Measurements from ENCODE around the gene NUP93.
A peak's percentile ranks its signal among the peaks of the same experiment; 100 is the strongest.

The NUP93 gene

GRCh38 chr16:56765949-56766348 lies 36.0 kb downstream of the NUP93 start:
- intact Hi-C loops (cut with micrococcal nuclease): no loop called here
- peaks cover 25% of the 10 kb centered on the region for H3K4me1 Mint-ChIP-seq (ENCODE audit: low read depth)
- H3K27ac Mint-ChIP-seq: no peak overlapping the region
- H3K4me3 Mint-ChIP-seq: no peak overlapping the region
- H3K36me3 Mint-ChIP-seq (ENCODE audit: low read depth): peaks cover 17% of the 10 kb centered on the region
- H3K27me3 Mint-ChIP-seq: no peaks in the 10 kb centered on the region
- no peaks in the 10 kb centered on the region for H3K9me3 Mint-ChIP-seq

DNA sequence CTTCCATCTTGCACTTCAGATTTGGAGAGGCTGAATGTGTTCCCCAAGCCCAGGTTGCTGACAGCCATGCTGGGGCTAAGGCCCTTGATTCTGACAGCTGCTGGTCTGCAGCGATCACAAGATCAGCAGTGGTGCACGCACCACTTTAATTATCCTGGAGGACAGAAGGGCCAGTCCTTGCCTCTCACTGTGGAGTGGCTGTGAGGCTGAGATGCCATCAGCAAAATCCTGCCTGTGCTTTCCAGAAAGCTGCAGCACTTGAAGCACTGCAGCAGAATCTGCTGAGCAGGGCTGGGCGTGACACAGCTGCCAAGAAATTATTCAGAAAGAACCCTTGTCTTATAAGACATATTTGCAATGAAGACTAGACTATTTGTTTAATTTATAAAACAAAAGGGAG lies 37.1 kb downstream of the NUP93 start:
- Mint-ChIP-seq H3K4me1 (ENCODE audit: low read depth) (peaks cover 30% of the 10 kb centered on the region), H3K36me3 (ENCODE audit: low read depth) (peaks cover 13% of the 10 kb centered on the region), H3K4me3 (no peak overlapping the region), H3K27me3 (no peaks in the 10 kb centered on the region), H3K9me3 (no peaks in the 10 kb centered on the region), H3K27ac (peak overlapping the region; percentile 48)
- intact Hi-C loops (cut with micrococcal nuclease): no loop called here

- Mint-ChIP-seq H3K27me3 (no peaks in the 10 kb centered on the region), H3K27ac (no peak overlapping the region), H3K36me3 (ENCODE audit: low read depth) (peaks cover 9% of the 10 kb centered on the region), H3K9me3 (no peaks in the 10 kb centered on the region), H3K4me1 (ENCODE audit: low read depth) (peaks cover 27% of the 10 kb centered on the region), H3K4me3 (no peak overlapping the region)
- intact Hi-C loops (cut with micrococcal nuclease): no loop called here
Observed at GRCh38 chr16:56769677-56770076, 39.7 kb downstream of the NUP93 start.

DNA sequence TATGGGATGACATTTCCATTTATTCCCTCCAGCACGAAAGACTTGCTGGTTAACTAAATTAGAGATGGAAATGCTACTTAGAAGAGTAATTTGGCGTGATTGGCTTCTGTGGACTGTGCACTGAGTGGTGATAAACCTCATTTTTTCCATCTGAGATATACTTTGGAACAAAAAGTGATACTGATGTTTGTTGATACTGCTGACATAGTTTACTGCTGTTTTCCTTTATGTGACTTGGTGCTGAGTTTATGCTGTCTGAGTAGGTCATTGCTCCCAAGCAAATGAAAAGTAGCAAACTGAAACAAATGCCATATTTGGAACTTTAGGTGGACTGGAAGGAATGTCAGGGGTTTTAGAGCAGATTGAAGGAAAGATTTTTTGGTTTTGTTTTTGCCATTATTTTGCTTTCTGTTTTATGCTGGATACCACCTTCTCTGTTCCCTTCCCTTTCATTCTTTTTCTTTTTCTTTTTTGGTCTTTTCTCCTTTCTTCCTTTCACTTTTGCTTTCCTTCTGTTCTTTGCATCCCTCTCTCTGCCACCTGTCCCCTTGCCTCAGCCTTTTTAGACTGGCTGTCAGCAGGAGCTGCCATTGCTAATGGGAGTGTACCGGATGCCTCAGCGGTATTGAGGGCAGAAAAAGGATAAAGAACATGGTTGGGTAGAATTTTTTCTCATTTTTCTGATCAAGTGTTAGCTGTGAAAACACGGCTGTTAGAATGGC lies 41.8 kb downstream of the NUP93 start:
- intact Hi-C loops (cut with micrococcal nuclease): no loop called here
- Mint-ChIP-seq H3K4me3 (no peak overlapping the region), H3K4me1 (ENCODE audit: low read depth) (peaks cover 28% of the 10 kb centered on the region), H3K27me3 (no peaks in the 10 kb centered on the region), H3K27ac (no peak overlapping the region), H3K9me3 (no peaks in the 10 kb centered on the region), H3K36me3 (ENCODE audit: low read depth) (peaks cover 8% of the 10 kb centered on the region)

DNA sequence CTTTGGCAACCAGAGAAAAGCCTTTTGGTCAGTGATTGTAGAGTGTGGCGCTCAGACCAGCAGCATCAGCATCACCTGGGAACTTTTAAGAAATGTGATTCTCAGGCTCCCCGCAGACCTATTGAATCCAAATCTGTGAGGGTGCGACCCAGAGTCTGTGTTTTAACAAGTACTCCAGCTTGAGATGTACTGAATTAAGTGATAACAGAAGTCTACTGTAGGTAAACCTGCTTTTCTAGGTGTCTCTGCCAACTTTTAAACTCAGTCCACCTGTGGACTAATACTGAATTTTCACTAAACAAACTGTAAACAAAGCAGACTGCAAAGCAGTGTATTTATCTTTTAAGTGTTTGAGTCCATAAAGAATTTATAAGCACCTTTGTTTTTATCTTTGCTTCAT lies 43.6 kb downstream of the NUP93 start:
- Mint-ChIP-seq H3K9me3 (no peaks in the 10 kb centered on the region), H3K36me3 (ENCODE audit: low read depth) (peaks cover 15% of the 10 kb centered on the region), H3K4me1 (ENCODE audit: low read depth) (peaks cover 32% of the 10 kb centered on the region), H3K27ac (no peak overlapping the region), H3K27me3 (no peaks in the 10 kb centered on the region), H3K4me3 (no peak overlapping the region)
- intact Hi-C loops (cut with micrococcal nuclease): no loop called here

GRCh38 chr16:56774016-56774680 lies 44.2 kb downstream of the NUP93 start:
- Mint-ChIP-seq H3K36me3 (ENCODE audit: low read depth) (peaks cover 16% of the 10 kb centered on the region), H3K4me3 (no peak overlapping the region), H3K27me3 (no peaks in the 10 kb centered on the region), H3K27ac (no peak overlapping the region), H3K4me1 (ENCODE audit: low read depth) (peaks cover 32% of the 10 kb centered on the region), H3K9me3 (no peaks in the 10 kb centered on the region)
- intact Hi-C loops (cut with micrococcal nuclease): no loop called here

GRCh38 chr16:56775162-56775561 lies 45.2 kb downstream of the NUP93 start:
- intact Hi-C loops (cut with micrococcal nuclease): no loop called here
- peaks cover 32% of the 10 kb centered on the region for H3K4me1 Mint-ChIP-seq (ENCODE audit: low read depth)
- H3K9me3 Mint-ChIP-seq: no peaks in the 10 kb centered on the region
- no peak overlapping the region for H3K4me3 Mint-ChIP-seq
- no peaks in the 10 kb centered on the region for H3K27me3 Mint-ChIP-seq
- H3K36me3 Mint-ChIP-seq (ENCODE audit: low read depth): peaks cover 16% of the 10 kb centered on the region
- no peak overlapping the region for H3K27ac Mint-ChIP-seq

DNA sequence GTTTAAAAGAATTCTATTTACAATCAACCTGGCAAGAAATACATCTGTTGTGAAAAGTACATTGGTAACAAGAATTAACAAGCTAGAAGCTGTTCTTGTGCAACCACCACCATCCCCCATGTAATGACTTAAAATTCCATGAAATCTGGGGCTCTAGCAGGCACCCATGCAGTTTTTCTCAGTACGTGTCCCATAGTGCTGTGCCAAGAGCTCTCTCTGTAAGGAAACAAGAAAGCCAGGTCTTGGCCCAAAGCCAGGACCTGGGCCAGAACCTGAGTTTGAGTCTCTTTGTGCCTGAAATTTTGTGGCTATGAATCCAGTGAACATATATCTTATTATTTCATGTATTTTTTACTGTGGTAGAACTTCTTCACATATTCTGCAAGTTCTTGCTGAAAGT lies 46.6 kb downstream of the NUP93 start:
- Mint-ChIP-seq H3K36me3 (ENCODE audit: low read depth) (peaks cover 16% of the 10 kb centered on the region), H3K9me3 (no peaks in the 10 kb centered on the region), H3K27ac (no peak overlapping the region), H3K4me3 (no peak overlapping the region), H3K27me3 (no peaks in the 10 kb centered on the region), H3K4me1 (ENCODE audit: low read depth) (peaks cover 37% of the 10 kb centered on the region)
- intact Hi-C loops (cut with micrococcal nuclease): no loop called here

- H3K27me3 Mint-ChIP-seq: no peaks in the 10 kb centered on the region
- peaks cover 16% of the 10 kb centered on the region for H3K36me3 Mint-ChIP-seq (ENCODE audit: low read depth)
- no peak overlapping the region for H3K27ac Mint-ChIP-seq
- peaks cover 32% of the 10 kb centered on the region for H3K4me1 Mint-ChIP-seq (ENCODE audit: low read depth)
- H3K9me3 Mint-ChIP-seq: no peaks in the 10 kb centered on the region
- H3K4me3 Mint-ChIP-seq: no peak overlapping the region
- intact Hi-C loops (cut with micrococcal nuclease): no loop called here
Observed at GRCh38 chr16:56777001-56777400, 47.1 kb downstream of the NUP93 start.

DNA sequence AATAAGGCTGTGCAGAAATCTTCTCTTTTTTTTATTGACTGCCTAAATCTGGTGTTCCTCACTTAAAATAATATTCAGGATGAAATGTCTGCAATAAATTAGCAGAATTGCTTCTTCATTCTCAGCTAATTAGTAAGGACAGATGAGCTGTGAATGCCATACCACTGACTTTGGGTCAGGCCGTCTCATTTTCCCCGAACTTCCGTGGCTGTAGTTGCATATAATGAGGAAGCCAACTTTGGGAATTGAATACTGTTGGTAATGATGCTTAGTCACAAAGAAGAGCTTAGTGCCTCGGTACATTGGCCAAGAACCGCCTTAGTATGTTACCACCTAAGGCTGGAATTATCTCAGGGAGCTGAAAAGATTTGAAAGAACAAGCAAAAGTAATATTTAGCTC lies 47.6 kb downstream of the NUP93 start:
- no peak overlapping the region for H3K27ac Mint-ChIP-seq
- H3K4me3 Mint-ChIP-seq: no peak overlapping the region
- H3K9me3 Mint-ChIP-seq: no peaks in the 10 kb centered on the region
- intact Hi-C loops (cut with micrococcal nuclease): no loop called here
- H3K4me1 Mint-ChIP-seq (ENCODE audit: low read depth): peaks cover 29% of the 10 kb centered on the region
- no peaks in the 10 kb centered on the region for H3K27me3 Mint-ChIP-seq
- peaks cover 15% of the 10 kb centered on the region for H3K36me3 Mint-ChIP-seq (ENCODE audit: low read depth)

- intact Hi-C loops (cut with micrococcal nuclease): no loop called here
- Mint-ChIP-seq H3K27ac (no peak overlapping the region), H3K27me3 (no peaks in the 10 kb centered on the region), H3K4me1 (ENCODE audit: low read depth) (peaks cover 27% of the 10 kb centered on the region), H3K9me3 (no peaks in the 10 kb centered on the region), H3K36me3 (ENCODE audit: low read depth) (peaks cover 8% of the 10 kb centered on the region), H3K4me3 (no peak overlapping the region)
Observed at GRCh38 chr16:56779906-56780305, 50.0 kb downstream of the NUP93 start.

DNA sequence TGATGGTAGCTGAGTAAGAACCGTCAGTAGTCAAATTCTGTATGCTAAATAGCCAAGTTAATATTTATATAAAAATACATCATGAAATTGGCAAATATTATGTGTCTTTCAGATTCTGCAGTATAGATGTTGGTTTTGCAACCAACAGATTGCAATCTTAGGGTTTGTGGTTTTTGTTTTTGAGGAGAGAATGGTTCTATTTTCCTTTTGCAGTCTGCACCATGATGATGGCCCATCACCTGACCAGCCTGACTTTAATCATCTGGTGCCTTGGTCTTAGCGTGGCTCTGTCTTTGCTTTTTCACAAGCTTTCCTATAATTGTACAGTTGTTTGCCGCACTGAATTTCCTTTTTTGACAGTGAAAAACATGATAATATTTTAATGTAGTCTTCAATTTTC lies 50.7 kb downstream of the NUP93 start:
- Mint-ChIP-seq H3K36me3 (ENCODE audit: low read depth) (peaks cover 8% of the 10 kb centered on the region), H3K9me3 (no peaks in the 10 kb centered on the region), H3K4me3 (no peak overlapping the region), H3K27me3 (no peaks in the 10 kb centered on the region), H3K4me1 (ENCODE audit: low read depth) (peaks cover 27% of the 10 kb centered on the region), H3K27ac (no peak overlapping the region)
- intact Hi-C loops (cut with micrococcal nuclease): no loop called here

DNA sequence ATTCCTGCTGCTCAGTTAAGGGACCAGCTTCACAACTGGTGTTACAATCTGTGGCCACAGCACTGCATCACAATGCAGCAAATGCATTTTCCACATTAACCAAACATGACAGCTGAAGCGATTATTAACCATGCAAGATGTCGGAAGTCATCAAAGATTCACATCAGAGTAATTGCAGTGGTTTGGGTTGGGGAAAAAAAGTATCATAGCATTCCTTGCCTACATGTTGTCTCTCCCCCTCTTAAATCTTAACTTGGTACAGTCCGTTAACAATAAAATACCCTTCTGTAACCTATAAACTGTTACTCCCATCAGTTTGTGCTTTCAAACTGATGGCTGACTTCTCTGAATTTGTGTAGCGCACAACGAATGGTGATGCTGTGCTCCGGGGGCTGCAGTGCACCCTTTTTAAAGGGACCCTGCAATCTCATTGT lies 51.6 kb downstream of the NUP93 start:
- Mint-ChIP-seq H3K9me3 (no peaks in the 10 kb centered on the region), H3K4me1 (ENCODE audit: low read depth) (peaks cover 26% of the 10 kb centered on the region), H3K27ac (no peak overlapping the region), H3K4me3 (no peak overlapping the region), H3K36me3 (ENCODE audit: low read depth) (peaks cover 8% of the 10 kb centered on the region), H3K27me3 (no peaks in the 10 kb centered on the region)
- intact Hi-C loops (cut with micrococcal nuclease): no loop called here

DNA sequence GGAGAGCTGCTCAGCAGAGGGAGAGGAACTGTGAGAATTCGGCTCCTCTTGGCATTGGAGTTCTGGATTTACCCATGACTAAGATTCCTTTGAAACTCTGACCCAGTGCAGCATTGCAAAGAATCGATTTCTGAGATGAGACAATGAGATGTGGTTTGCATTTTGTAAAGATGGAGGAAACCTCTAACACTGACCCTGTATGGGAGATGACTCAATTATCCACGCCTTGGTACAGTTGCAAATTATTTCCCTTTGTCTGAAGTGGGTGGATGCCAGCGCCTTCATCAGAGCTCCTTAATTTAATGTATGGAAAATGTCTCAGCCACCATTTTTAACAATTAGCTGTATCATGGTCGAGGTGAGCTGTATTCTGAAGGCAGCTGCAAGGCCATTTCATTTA lies 53.4 kb downstream of the NUP93 start:
- Mint-ChIP-seq H3K27me3 (no peaks in the 10 kb centered on the region), H3K9me3 (no peaks in the 10 kb centered on the region), H3K4me3 (no peak overlapping the region), H3K27ac (no peak overlapping the region), H3K36me3 (ENCODE audit: low read depth) (peaks cover 3% of the 10 kb centered on the region), H3K4me1 (ENCODE audit: low read depth) (peaks cover 11% of the 10 kb centered on the region)
- intact Hi-C loops (cut with micrococcal nuclease): no loop called here

GRCh38 chr16:56785317-56785716 lies 55.4 kb downstream of the NUP93 start:
- Mint-ChIP-seq H3K36me3 (ENCODE audit: low read depth) (no peaks in the 10 kb centered on the region), H3K27ac (no peak overlapping the region)
- intact Hi-C loops (cut with micrococcal nuclease): no loop called here

More at GRCh38 chr16:56785317-56785716, 55.4 kb downstream of the NUP93 start:
- peaks cover 10% of the 10 kb centered on the region for H3K4me1 Mint-ChIP-seq (ENCODE audit: low read depth)
- H3K27me3 Mint-ChIP-seq: no peaks in the 10 kb centered on the region
- H3K9me3 Mint-ChIP-seq: no peaks in the 10 kb centered on the region
- H3K4me3 Mint-ChIP-seq: no peak overlapping the region

Measured in dendritic cell treated with granulocyte-macrophage colony-stimulating factor and Interleukin-4, amounts not matched to agents 40 ng/mL and 50 ng/mL, for 4 days (primary cell).